GM19463 (cell line): ENCODE results near the gene DACT3.

Source experiments
- ATAC-seq: cut with Tn5 transposase; IDR thresholded peaks from one replicate; pipeline ENCODE4 v1.9.1; 2021; ENCODE audit warnings: mild to moderate bottlenecking, moderate library complexity; ENCODE audit not compliant: unreplicated experiment

DACT3 gene

GRCh38 chr19:46615966-46616365 is 45.0 kb downstream of the DACT3 start:
- no peak for ATAC-seq

- no peak for ATAC-seq
These were observed 46.8 kb downstream of the DACT3 start for GRCh38 chr19:46614114-46614722.

- no peak for ATAC-seq
These were observed 47.5 kb downstream of the DACT3 start for GRCh38 chr19:46613525-46613924.

DNA sequence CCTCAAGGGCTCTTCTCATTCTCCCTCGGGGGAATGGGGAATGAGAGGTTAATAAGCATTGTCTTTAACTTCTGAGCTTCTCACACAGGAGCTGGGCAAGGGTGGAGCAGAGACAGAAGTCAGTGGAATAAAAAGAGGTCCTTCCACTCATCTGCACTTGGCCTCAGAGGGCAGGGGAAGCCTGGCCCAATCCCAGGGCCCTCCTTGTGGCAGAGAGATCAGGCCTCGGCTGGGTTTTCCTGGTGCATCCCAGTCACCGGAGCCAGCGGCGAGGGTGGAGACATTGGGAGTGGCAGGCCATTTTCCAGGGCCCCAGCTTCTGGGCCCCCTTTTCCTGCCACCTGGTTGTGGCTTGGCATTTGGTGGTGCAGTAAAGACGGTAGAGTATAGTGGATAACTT is 49.2 kb downstream of the DACT3 start:
- ATAC-seq: no peak

DNA sequence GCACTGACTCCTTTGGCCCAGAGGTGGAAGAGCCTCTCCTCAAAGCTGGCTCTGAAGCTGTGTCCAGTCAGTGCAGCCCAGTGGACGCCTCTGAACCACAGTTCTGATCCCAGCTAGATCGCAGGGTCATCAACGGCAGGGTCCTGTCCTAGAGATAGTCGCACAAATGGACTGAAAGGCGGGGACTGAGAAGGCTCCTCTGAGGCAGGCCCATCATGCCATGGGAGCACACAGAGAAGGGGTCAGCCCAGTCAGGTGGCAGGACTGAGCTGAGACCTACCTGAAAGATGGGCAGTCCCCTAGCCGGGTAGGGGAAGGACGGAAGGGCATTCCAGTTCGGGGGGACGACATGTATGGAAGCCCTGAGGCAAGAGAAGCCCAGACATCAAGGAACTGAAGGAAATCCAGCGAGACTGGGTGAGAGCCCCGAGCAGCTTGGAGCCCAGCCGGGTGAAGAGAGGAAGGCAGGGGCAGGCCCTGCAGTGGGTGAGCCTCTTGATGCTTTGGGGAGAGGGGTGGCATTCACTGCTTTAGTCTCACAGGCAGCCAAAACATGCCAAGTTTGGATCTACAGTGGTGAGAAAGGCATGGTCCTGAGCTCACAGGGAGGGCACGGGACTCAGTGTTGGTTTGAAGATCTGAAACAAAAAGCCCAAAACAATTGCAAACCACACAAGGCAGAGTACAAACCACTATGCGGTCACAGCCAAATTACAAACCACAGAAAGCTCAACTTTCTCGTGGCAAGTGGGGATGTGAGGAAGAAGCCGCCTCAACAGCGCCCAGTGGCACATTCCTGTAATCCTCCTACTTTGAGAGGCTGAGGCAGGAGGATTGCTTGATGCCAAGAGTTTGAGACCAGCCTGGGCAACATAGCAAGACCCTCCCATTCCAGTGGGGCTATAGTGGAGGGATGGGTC is 49.9 kb downstream of the DACT3 start:
- ATAC-seq: no peak

GRCh38 chr19:46610413-46610775 is 50.6 kb downstream of the DACT3 start:
- no peak for ATAC-seq

- ATAC-seq: no peak
These were observed 51.2 kb downstream of the DACT3 start for GRCh38 chr19:46609511-46610412.

DNA sequence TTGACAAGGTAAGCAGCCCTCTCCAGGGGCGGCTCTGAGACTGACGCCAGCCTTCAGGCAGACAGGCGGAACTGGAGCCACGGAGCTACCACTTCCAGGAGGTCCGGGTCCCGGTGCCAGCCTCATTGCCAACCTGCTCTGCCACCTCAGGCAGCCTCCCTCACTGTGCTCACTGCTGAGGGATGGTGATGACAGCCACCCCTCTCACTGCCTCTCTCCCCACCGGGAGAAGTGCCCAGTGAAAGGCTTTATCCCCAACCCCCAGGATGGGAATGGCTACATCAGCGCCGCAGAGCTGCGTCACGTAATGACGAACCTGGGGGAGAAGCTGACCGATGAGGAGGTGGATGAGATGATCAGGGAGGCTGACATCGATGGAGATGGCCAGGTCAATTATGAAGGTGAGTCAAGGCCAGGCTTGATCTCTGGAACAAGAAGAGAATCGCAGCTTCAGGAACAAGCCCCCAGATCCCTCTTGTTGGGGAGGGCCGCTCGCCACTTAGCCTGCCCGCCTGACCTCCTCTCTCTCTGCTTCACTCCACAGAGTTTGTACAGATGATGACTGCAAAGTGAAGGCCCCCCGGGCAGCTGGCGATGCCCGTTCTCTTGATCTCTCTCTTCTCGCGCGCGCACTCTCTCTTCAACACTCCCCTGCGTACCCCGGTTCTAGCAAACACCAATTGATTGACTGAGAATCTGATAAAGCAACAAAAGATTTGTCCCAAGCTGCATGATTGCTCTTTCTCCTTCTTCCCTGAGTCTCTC is 52.2 kb downstream of the DACT3 start:
- ATAC-seq: no peak

- ATAC-seq: no peak
These were observed 52.8 kb downstream of the DACT3 start for GRCh38 chr19:46608178-46608577.

GRCh38 chr19:46607448-46607841 is 53.5 kb downstream of the DACT3 start:
- no peak for ATAC-seq

DNA sequence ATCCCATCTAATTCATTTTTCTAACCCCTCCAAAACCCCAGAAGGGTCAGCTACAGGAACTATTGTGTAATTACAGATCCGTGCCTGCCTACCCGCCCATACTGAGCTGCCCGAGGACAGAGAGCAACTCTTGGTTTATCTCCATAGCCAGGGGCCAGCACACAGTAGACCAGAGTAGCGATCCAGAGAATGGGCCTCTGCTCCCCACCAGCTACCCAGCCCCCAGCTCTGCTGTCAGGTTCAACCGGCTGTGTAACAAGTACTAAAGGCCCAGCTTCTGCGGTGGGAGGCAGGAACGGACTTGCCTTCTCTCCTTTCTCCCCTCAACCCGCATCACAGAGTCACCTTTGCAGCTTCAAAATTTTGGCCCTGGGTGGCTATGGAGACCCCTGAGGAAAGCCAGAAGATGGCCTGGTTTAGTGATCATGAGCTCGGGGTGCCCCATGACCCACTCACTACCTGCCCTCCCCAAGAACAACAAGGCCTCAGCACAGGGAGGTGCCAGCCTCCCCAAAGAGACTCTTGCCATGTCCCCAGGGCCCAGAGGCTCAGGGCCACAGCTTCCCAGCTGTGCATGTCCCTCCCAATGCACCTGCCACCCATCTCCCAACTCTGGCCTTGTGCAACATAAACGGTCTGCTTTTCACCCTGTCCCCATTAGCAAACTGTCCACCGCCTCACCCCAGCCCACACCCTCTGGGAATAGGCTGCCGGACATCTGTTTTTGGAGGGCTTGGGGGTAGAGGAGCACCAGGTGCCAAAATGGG is 54.1 kb downstream of the DACT3 start:
- ATAC-seq: no peak

DNA sequence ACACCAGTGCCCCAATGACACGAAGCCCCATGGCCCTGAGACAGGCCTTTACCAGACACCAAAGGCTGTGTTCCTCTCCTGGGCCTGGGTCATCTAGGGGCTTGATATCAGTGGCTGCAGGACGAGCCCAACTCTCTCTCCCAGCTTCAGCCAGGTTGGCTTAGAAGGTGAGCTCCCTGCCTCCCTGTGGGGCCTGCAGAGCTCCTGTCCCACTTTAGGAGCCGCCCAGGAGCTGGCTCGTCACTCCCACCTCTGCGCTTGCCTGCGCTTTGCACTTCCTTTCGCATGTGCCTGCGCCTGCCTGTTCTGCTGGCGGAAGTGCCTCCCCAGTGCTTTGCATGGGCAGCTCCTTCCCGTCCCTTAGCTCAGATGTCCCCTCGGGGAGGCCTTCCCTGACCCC is 55.0 kb downstream of the DACT3 start:
- ATAC-seq: no peak

GRCh38 chr19:46605356-46605821 is 55.6 kb downstream of the DACT3 start:
- ATAC-seq: no peak

DNA sequence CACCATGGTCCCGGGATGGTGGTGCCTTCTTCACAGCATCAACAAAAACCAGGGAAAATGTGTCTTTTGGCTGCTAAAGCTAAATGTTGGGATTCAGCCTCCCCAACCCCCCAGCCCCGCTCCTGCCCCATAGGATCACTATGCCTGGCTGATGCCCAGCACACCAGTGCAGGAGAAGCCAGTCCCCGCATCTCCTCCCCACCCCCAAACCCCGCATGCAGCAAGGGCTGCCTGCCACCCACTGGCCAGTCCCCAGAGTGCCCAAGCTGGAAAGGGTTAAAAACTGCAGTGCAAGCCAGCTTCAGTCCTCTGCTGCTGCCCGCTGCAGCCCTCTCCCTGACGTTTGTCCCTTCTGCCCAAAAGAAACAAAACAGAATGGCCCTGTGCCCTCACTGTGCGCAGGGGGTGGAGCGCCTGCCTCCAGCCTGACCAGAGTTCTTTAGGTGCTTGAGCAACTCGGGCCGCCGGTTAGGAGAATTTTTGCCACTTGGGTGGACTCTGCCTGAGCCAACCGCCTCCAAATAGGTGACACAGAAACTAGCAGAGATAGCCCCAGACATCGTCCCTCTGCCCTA is 56.1 kb downstream of the DACT3 start:
- ATAC-seq: no peak

GRCh38 chr19:46603752-46604231 is 57.2 kb downstream of the DACT3 start:
- no peak for ATAC-seq

- peak; percentile 39 for ATAC-seq
These were observed 57.8 kb downstream of the DACT3 start for GRCh38 chr19:46603195-46603637.

DNA sequence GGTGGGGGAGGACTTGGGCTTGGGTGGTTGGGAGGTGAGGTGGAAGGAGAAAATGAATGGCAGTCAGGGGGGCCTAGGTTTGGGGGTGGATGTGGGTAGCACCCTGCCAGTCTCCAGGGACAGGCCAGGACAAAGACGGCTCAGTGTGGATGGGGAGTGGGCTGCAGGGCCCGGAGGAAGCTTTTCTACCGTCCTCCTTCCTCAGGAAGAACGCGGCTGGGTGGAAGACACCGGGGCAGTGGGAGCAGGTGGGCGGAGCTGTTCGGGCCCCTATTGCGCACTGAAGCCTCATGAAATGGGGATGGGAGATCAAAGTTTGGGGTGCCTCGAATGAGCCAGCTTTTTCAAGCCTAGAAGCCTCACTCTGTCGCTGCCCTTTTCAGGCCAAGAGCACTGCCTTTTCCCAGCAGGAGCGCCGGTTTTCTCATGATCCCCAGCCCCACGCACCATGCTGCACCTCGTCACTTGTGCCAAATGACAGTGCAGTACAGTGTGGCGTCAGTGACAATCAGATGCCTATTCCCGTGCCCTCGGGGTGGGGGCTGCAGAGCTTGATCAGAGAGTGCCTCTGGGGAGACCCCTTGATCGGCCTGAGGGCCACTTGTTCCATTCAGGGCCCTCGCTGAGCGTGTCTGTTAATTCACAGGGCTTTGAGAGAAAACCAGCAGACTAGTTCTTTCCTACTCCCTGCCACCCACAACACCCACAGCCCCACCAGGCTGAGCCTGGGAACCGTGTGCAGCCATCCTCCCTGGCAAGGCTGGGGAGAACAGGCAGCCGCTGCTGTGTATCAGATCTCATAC is 58.4 kb downstream of the DACT3 start:
- peak; percentile 4 for ATAC-seq
